Neural cell (in vitro differentiated cells): Measurements from ENCODE around the gene SOHLH1.

Source experiments
- CTCF ChIP-seq: fragments of 450-650 bp; IDR thresholded peaks from 2 replicates; pipeline ENCODE4 v1.5.1; 2014; ENCODE audit warnings: antibody characterized with exemption, mild to moderate bottlenecking, moderate library complexity; ENCODE audit not compliant: poor library complexity, severe bottlenecking
- REST ChIP-seq: IDR thresholded peaks from 2 replicates; pipeline ENCODE4 v1.6.1; 2012; ENCODE audit warnings: borderline replicate concordance
- SMC3 ChIP-seq: fragments of 450-650 bp; conservative IDR thresholded peaks from 2 replicates; pipeline ENCODE4 v1.6.1; 2014; ENCODE audit warnings: antibody characterized with exemption, mild to moderate bottlenecking, moderate library complexity; ENCODE audit not compliant: poor library complexity
- TAF1 ChIP-seq: IDR thresholded peaks from 2 replicates; pipeline ENCODE4 v1.6.1; 2012; ENCODE audit warnings: low read depth

GRCh38 chr9:135711391-135711790 lies 12.1 kb upstream of the SOHLH1 start:
- TF ChIP-seq SMC3 (no peak), REST (no peak), CTCF (no peak), TAF1 (no peak)
